Skeletal muscle tissue (tissue), 2 donors: Measurements from ENCODE around the gene DNM1. TPM values are rescaled to one million over a fixed set of nuclear protein-coding genes. Genes with fewer than 3 reads are reported as not detected.

Experiments used
- small RNA-seq: library from RNA; depleted of rRNA; stranded (forward); fragments of <200 nt; gene quantifications from one replicate; pipeline ENCODE3, GENCODE V24; 2014
- total RNA-seq: library from RNA; depleted of rRNA; stranded (reverse); fragments of >200 nt; gene quantifications from one replicate; pipeline ENCODE4 v1.2.3, GENCODE V29; 2014

The DNM1 gene
- total RNA-seq, 1 donor from 2014 or later = 20.4 TPM

Small RNA genes within 50 kb of the gene (small RNA-seq; reads per million reads assigned to genes)
- gene MIR199B (1,536 reads per million, percentile 99 among the genes with 10 or more reads in this experiment), gene MIR3154 (not detected)

Other genes with a start within 250 kb of the DNM1 start
- gene EEIG1, start 222.4 kb upstream of the DNM1 start, total RNA-seq = 8.9 TPM
- gene NAIF1, start 136.1 kb upstream of the DNM1 start, total RNA-seq = 8.9 TPM
- gene SLC25A25, start 135.1 kb upstream of the DNM1 start, total RNA-seq = 13.0 TPM
- gene PTGES2, start 75.7 kb upstream of the DNM1 start, total RNA-seq = 47.5 TPM
- gene LCN2, start 53.9 kb upstream of the DNM1 start, total RNA-seq = 2.1 TPM
- gene BBLN, start 43.1 kb upstream of the DNM1 start, total RNA-seq = 7.8 TPM
- 12.0 TPM for gene CIZ1, start 11.8 kb upstream of the DNM1 start, total RNA-seq
- gene GOLGA2, start 72.6 kb downstream of the DNM1 start, total RNA-seq = 85.1 TPM
- 17.7 TPM for gene SWI5, start 72.9 kb downstream of the DNM1 start, total RNA-seq
- gene TRUB2, start 119.1 kb downstream of the DNM1 start, total RNA-seq = 11.0 TPM
- gene COQ4, start 119.5 kb downstream of the DNM1 start, total RNA-seq = 17.2 TPM
- 9.4 TPM for gene SLC27A4, start 137.1 kb downstream of the DNM1 start, total RNA-seq
- gene URM1, start 168.0 kb downstream of the DNM1 start, total RNA-seq = 26.6 TPM
- 33.4 TPM for gene CERCAM, start 217.5 kb downstream of the DNM1 start, total RNA-seq